HL-60 (cell line): Measurements from ENCODE around the gene ENOSF1.
A peak's percentile ranks its signal among the peaks of the same experiment; 100 is the strongest.

ENCODE experiments used
- DNase-seq, 2 experiments: peaks; one replicate each; pipeline ENCODE4 v3.0.0-alpha.2; 2010 to 2020; ENCODE audit warnings: low read depth in 1 of 2, low spot score in 1 of 2
- H3K27ac ChIP-seq: fragments of 250-450 bp; sonication (Bioruptor Pico); replicated peaks from 2 replicates; pipeline ENCODE4 v1.5.1; 2020; ENCODE audit warnings: mild to moderate bottlenecking, moderate library complexity
- H3K27me3 ChIP-seq: fragments of 250-450 bp; sonication (Bioruptor Pico); 2 replicates; pipeline ENCODE4 v1.5.1; 2021; ENCODE audit warnings: mild to moderate bottlenecking, moderate library complexity; ENCODE audit not compliant: insufficient read depth, poor library complexity, severe bottlenecking
- H3K4me3 ChIP-seq: replicated peaks from 2 replicates; pipeline ENCODE4 v1.5.1; 2011; ENCODE audit warnings: mild to moderate bottlenecking, control low read depth, low read length; ENCODE audit not compliant: insufficient read depth
- GABPA ChIP-seq: IDR thresholded peaks from 2 replicates; pipeline ENCODE4 v1.6.1; 2012; ENCODE audit warnings: low read depth
- POLR2AphosphoS5 ChIP-seq: IDR thresholded peaks from 2 replicates; pipeline ENCODE4 v1.6.1; 2012; ENCODE audit warnings: low read depth
- REST ChIP-seq: IDR thresholded peaks from 2 replicates; pipeline ENCODE4 v1.6.1; 2012; ENCODE audit warnings: low read depth; ENCODE audit not compliant: insufficient replicate concordance
- SPI1 ChIP-seq: IDR thresholded peaks from 2 replicates; pipeline ENCODE4 v1.6.1; 2012; ENCODE audit warnings: low read depth, mild to moderate bottlenecking, borderline replicate concordance
- TF ChIP-seq, protein P1 (sequence below): IDR thresholded peaks from one replicate; pipeline ENCODE4 v1.5.1; 2011; ENCODE audit warnings: low read length, control low read depth, inconsistent platforms; ENCODE audit not compliant: insufficient read depth

The ENOSF1 gene

GRCh38 chr18:715626-716025 lies 3.2 kb upstream of the ENOSF1 start:
- Histone ChIP-seq H3K27me3 (no peaks in the 10 kb centered on the region), H3K27ac (no peak overlapping the region), H3K4me3 (no peak overlapping the region)
- no peak for DNase-seq
- TF ChIP-seq GABPA (no peak), REST (no peak), POLR2AphosphoS5 (no peak), SPI1 (no peak)
- TF ChIP-seq, protein P1, sequence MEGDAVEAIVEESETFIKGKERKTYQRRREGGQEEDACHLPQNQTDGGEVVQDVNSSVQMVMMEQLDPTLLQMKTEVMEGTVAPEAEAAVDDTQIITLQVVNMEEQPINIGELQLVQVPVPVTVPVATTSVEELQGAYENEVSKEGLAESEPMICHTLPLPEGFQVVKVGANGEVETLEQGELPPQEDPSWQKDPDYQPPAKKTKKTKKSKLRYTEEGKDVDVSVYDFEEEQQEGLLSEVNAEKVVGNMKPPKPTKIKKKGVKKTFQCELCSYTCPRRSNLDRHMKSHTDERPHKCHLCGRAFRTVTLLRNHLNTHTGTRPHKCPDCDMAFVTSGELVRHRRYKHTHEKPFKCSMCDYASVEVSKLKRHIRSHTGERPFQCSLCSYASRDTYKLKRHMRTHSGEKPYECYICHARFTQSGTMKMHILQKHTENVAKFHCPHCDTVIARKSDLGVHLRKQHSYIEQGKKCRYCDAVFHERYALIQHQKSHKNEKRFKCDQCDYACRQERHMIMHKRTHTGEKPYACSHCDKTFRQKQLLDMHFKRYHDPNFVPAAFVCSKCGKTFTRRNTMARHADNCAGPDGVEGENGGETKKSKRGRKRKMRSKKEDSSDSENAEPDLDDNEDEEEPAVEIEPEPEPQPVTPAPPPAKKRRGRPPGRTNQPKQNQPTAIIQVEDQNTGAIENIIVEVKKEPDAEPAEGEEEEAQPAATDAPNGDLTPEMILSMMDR: no peak

DNA sequence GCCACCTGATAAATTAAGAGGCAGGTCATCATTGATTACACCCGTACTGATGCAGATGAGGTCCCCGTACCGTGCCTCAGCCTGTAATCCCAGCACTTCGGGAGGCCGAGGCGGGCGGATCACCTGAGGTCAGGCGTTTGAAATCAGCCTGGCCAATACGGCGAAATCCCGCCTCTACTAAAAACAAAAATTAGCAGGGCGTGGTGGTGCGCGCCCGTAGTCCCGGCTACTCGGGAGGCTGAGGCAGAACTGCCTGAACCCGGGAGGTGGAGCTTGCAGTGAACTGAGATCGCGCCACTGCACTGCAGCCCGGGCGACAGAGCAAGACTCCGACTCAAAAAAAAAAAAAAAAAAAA lies 683 bp upstream of the ENOSF1 start:
- H3K4me3 ChIP-seq: no peak overlapping the region
- no peaks in the 10 kb centered on the region for H3K27me3 ChIP-seq
- no peak for TF ChIP-seq SPI1
- no peak for TF ChIP-seq POLR2AphosphoS5
- TF ChIP-seq, protein P1: no peak
- no peak for TF ChIP-seq REST
- no peak for TF ChIP-seq GABPA
- DNase-seq: no peak
- no peak overlapping the region for H3K27ac ChIP-seq

GRCh38 chr18:711657-712400 lies 601 bp downstream of the ENOSF1 start:
- peak overlapping the region; percentile 78 for H3K27ac ChIP-seq
- TF ChIP-seq POLR2AphosphoS5: peak; percentile 85
- no peak for TF ChIP-seq GABPA
- TF ChIP-seq, protein P1: peak; percentile 13
- TF ChIP-seq REST: peak; percentile 40
- 0 out of 2 replicates have a peak, but pooled peaks have one; percentile 7 for TF ChIP-seq SPI1
- peak overlapping the region; percentile 54 for H3K4me3 ChIP-seq
- peak; percentile 88 to 94 for DNase-seq
- no peaks in the 10 kb centered on the region for H3K27me3 ChIP-seq
